ENCODE measurements around the gene PRUNE2. TPM values are rescaled to one million over a fixed set of nuclear protein-coding genes. Genes with fewer than 3 reads are reported as not detected.

The PRUNE2 gene
- polyA plus RNA-seq, 3 donors, result 0.72 to 1.8 (median 1.5) TPM

GRCh38 chr9:76803762-76804161, 102.2 kb downstream of the PRUNE2 start:
- H3K9me3 Mint-ChIP-seq, result peaks cover 0 to 2% (median 0%) of the 10 kb centered on the region in 7 donors
- intact Hi-C loops (cut with micrococcal nuclease), result no loop called here
- TF ChIP-seq CTCF (IDR thresholded peaks at IDR 0.05), result no peak

GRCh38 chr9:76803083-76803482, 102.8 kb downstream of the PRUNE2 start:
- intact Hi-C loops (cut with micrococcal nuclease), result no loop called here
- Histone ChIP-seq H3K4me1 (ENCODE audit: control insufficient read depth in 1 of 2, insufficient read depth in 2 of 2, low read length in 2 of 2) (no peaks in the 10 kb centered on the region), H3K9ac (ENCODE audit: insufficient read depth, low read length, poor library complexity, severe bottlenecking) (no peak overlapping the region), H3K27ac (ENCODE audit: low read depth in 1 of 2, low read length in 2 of 2) (no peak overlapping the region), H3K9me3 (replicated peaks in 1 of 2; ENCODE audit: control insufficient read depth in 1 of 2, insufficient read depth in 1 of 2, low read length in 2 of 2) (no peaks in the 10 kb centered on the region), H4K20me1 (ENCODE audit: insufficient read depth, low read length) (no peaks in the 10 kb centered on the region), H3K4me3 (replicated peaks in 1 of 3; ENCODE audit: low read depth in 2 of 3, low read length in 3 of 3) (no peak overlapping the region), H3K36me3 (replicated peaks in 1 of 2; ENCODE audit: control insufficient read depth in 1 of 2, insufficient read depth in 2 of 2, low read length in 2 of 2) (no peaks in the 10 kb centered on the region), H3K79me2 (ENCODE audit: insufficient read depth, low read length) (no peaks in the 10 kb centered on the region), H3K27me3 (ENCODE audit: control insufficient read depth in 2 of 2, insufficient read depth in 2 of 2, low read length in 2 of 2) (no peaks in the 10 kb centered on the region), H2AFZ (ENCODE audit: insufficient read depth, low read depth, low read length, poor library complexity, severe bottlenecking) (no peak overlapping the region), H3K4me2 (replicated peaks; ENCODE audit: extremely low read depth, low read length, poor library complexity, severe bottlenecking) (no peak overlapping the region)
- H3K27ac Mint-ChIP-seq, result no peak overlapping the region
- TF ChIP-seq CTCF (IDR thresholded peaks at IDR 0.05), result no peak
- no peak for DNase-seq
- H3K4me1 Mint-ChIP-seq, result no peaks in the 10 kb centered on the region
- no peaks in the 10 kb centered on the region for H3K36me3 Mint-ChIP-seq
- no peak overlapping the region for H3K4me3 Mint-ChIP-seq
- H3K27me3 Mint-ChIP-seq (ENCODE audit: low read depth in 3 of 3), result peaks cover 5 to 7% (median 5%) of the 10 kb centered on the region in 3 donors
- WGBS (ENCODE audit: insufficient coverage), result no CpG with 5 or more reads among the region's 2 CpGs
- peaks cover 0 to 2% (median 0%) of the 10 kb centered on the region in 7 donors for H3K9me3 Mint-ChIP-seq

More at GRCh38 chr9:76803762-76804161, 102.2 kb downstream of the PRUNE2 start:
- 98% methylated on average over 7 of the region's 7 CpGs for WGBS (ENCODE audit: insufficient coverage)
- Mint-ChIP-seq H3K27me3 (ENCODE audit: low read depth in 3 of 3) (peaks cover 5 to 10% (median 7%) of the 10 kb centered on the region in 3 donors), H3K36me3 (no peaks in the 10 kb centered on the region), H3K4me3 (no peak overlapping the region), H3K4me1 (no peaks in the 10 kb centered on the region), H3K27ac (no peak overlapping the region)
- H3K9me3 ChIP-seq (replicated peaks in 1 of 2; ENCODE audit: control insufficient read depth in 1 of 2, insufficient read depth in 1 of 2, low read length in 2 of 2), result no peaks in the 10 kb centered on the region
- no peak overlapping the region for H3K4me2 ChIP-seq (replicated peaks; ENCODE audit: extremely low read depth, low read length, poor library complexity, severe bottlenecking)
- no peak overlapping the region for H3K27ac ChIP-seq (ENCODE audit: low read depth in 1 of 2, low read length in 2 of 2)
- no peak overlapping the region for H3K4me3 ChIP-seq (replicated peaks in 1 of 3; ENCODE audit: low read depth in 2 of 3, low read length in 3 of 3)
- no peaks in the 10 kb centered on the region for H3K4me1 ChIP-seq (ENCODE audit: control insufficient read depth in 1 of 2, insufficient read depth in 2 of 2, low read length in 2 of 2)
- H3K79me2 ChIP-seq (ENCODE audit: insufficient read depth, low read length), result no peaks in the 10 kb centered on the region
- no peak for DNase-seq
- no peaks in the 10 kb centered on the region for H3K36me3 ChIP-seq (replicated peaks in 1 of 2; ENCODE audit: control insufficient read depth in 1 of 2, insufficient read depth in 2 of 2, low read length in 2 of 2)
- no peaks in the 10 kb centered on the region for H4K20me1 ChIP-seq (ENCODE audit: insufficient read depth, low read length)
- no peak overlapping the region for H2AFZ ChIP-seq (ENCODE audit: insufficient read depth, low read depth, low read length, poor library complexity, severe bottlenecking)
- H3K27me3 ChIP-seq (ENCODE audit: control insufficient read depth in 2 of 2, insufficient read depth in 2 of 2, low read length in 2 of 2), result no peaks in the 10 kb centered on the region
- H3K9ac ChIP-seq (ENCODE audit: insufficient read depth, low read length, poor library complexity, severe bottlenecking), result no peak overlapping the region

Measured in CD14-positive monocyte (primary cell).